IPS DF 4.7 (cell line): ENCODE results near the gene IBSP.

Experiments
- DNase-seq: peaks from one replicate; pipeline ENCODE4 v3.0.0-alpha.2; 2013; ENCODE audit warnings: low spot score; ENCODE audit errors: extremely low read depth

IBSP gene

DNA sequence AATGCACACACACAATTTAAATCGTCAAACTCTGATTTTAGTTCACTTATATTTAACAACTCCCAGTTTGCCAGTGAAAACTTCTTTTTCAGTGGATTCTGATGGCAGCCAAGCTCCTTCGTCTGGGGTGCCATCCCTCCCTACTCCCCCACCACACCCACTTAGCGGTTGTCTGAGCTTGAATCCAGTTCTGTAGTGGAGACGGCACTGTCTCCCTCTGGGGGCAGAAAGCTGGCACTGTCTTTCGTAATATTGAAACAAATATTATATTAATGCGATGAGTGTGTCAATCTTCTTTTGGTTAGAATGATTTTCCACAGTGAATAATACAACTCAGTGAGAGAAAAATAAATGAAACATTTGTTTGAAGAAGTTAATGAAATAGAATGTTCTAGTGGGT is 38.9 kb downstream of the IBSP start:
- DNase-seq: no peak

DNA sequence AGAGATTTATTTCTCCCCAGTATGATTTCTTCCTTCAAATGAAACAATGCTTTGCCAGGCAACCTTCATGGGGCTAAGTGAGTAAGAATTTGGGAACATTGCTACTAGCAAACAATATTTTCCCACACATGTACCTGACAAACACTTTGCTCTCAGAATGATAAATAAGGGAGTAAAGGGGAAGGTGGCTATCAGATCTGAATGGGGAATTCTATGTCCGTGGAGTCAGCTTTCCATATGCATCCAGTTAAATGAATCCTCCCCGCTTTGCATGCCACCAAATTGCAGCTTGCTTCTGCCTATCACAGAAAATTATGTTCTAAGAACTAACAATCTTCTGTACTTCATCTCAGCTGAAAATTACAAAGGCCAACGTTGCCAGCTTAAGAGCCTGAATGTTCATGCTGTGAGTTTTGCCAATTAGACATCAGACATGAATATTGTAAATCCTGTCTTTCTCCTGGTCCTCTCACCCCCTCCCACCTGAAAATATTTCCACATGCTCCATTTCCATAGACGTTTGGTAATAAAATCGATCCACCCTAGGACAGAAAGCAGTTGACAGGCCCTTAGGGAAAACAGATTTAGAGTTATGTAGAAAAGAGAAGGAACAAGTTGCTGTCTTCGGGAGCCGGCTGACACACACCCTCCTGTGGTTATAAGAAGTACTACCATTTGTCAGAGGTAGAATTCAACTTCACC is 39.7 kb downstream of the IBSP start:
- no peak for DNase-seq

DNA sequence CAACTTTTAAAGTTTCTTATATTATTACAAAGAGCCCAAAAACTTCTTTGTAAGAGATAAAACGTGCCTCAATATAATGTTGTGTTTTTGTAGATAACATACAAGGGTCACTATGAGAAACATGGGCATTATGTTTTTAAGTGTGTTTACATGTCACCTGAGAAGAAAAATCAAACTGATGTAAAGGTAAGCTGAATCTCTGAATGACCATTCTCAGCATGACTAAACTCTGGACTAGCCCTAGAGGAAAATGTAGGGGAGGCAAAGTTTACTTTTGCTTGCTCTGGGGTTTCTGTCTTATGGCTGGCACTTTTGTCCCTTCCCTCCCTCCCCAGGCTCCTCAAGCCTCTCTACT is 40.2 kb downstream of the IBSP start:
- DNase-seq: no peak

DNA sequence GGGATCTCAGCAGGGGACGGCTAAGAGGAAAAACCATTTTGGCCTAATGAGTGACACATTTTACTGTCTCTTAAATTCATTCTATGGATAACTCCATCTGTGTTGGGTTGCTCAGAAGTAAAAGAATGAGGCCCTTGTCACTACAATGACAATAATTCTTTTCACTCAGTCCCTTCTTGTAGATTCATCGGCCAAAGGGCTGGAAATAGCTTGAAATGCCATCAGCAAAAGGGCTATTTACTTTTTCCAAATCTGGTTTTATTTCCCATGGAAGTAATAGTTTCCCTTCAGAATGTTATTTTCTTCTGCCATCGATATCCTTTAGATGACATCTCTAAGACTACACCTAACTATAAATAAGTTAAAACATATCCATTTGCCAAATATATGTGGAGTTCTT is 40.8 kb downstream of the IBSP start:
- DNase-seq: no peak

DNA sequence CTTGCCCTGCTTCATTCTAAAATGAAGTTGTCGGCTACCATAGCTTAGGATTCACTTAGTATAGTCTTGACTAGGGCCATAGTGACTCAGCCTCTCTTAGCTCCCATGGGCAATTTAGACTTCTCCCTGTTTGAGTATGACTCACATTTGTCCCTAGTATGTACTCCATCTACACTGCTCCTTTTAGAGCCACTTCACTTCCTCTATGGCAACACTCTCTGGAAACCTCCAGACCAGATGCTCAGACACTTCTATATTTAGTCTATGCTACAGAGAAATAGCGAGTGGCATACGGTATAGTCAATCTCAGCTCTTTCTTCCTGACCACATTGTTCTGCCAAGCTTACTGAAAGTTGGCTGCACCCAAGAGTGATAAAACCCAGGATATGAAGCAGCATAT is 44.6 kb downstream of the IBSP start:
- DNase-seq: no peak

DNA sequence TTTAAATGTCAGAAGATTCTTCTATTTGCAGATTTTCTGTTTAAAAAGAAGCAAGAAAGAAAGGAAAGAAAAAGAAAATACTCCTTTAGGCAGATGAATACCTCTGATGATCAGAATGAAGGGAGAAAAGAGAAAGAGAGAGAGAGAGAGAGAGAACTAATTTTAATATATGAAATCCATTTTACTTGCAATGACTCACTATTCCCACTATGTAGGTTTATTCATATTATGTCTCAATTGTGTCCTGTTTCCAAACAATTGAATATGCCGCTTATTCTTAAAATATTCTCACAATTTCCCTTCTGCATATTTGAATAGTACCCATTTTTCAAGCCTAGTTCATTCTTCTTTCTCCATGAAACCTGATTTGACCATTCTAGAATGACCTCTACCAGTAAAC is 45.1 kb downstream of the IBSP start:
- DNase-seq: no peak

DNA sequence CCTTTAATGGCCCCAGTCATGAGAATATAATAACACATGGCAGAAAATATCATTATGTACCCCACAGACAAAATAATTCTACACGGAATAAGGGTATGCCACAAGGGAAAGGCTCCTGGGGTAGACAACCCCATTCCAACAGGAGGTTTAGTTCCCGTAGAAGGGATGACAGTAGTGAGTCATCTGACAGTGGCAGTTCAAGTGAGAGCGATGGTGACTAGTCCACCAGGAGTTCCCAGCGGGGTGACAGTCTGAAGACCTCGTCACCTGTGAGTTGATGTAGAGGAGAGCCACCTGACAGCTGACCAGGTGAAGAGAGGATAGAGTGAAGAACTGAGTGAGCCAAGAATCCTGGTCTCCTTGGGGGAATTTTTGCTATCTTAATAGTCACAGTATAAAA is 46.9 kb downstream of the IBSP start:
- DNase-seq: no peak

DNA sequence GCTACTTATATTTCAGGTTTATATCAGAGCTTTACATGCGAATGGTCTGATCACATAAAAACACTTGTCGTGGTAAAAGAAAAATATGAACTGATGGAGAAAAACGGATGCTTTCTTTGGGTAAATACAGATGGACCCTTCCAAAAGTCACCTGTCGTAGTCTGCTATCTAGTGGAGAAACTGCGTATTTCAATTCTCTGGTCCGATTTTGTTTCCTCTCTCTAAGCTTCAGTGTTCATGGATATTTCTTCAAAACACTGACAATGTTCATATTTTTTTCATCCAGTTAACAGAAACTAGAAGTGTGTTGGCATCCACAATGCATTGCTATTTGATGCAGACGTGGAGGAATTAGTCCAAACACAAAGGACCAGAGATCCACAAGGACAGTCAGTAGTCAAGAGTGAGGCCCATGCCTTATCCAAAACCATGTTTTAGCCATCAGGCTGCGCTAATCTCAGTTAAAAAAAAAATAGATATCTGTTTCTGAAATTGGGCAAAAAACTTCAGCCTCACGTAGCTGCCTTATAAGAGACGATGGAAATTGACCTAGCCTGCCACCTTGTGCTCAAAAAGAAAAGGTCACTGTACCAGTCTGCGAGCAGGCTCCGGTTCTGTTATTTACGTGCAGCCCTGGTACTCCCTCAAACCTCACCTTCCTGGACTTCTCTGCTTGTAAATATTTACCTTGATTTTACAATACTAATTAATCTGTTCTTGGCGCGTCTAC is 49.4 kb downstream of the IBSP start:
- no peak for DNase-seq

DNA sequence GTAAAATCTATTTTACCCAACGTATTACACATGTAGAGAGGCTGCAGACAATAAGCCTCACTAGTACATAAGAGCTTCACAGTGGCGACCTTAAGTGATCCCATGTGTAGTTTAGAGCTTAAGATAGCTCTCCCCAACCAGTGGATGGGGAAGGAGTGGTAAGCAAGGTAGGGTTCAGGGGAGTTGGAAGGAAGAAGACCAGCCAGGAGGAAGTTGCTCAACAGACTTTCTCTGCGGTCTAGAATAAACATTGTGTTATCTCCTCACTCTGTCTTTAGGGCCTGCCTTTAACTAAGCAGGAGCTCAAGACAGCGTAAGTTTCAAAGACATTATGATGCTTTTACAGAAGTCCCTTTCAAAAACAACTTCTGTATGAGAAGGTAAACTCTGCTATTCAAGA is 50.3 kb downstream of the IBSP start:
- no peak for DNase-seq

DNA sequence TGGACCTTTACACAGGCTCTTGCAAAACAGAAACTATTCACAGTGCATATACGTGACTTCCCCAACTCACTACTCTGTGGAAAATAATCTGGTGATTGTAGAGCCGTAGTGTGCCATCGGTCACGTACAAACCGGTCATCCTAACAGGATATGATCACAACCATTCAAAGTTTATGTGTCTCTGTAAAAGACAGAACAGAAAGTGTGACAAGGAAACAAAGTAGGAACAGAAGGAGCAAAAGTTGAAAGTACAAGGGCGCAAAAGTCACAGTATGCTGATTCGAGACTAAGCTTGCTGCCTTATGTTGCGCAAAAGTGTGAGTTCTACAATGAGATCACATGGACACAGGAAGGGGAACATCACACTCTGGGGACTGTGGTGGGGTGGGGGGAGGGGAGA is 52.0 kb downstream of the IBSP start:
- DNase-seq: no peak

DNA sequence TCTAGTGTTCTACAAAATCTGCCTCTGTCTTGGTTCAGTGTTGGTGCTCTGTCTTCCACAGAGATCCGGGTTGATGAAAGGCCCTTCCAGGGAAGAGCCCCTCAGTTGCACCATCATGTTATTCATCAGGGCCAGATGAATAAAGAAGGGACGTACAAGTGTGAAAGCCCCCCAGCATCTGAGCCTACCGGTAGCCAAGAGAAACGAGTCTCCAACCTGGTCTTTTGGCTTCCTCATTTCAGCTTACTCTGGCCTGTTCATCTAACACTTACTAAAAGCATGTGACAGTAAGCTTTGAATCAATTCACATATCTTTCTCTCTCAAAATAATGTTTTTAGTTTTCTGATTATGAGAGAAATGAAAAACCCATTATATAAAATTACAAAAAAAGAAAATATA is 52.6 kb downstream of the IBSP start:
- DNase-seq: no peak

DNA sequence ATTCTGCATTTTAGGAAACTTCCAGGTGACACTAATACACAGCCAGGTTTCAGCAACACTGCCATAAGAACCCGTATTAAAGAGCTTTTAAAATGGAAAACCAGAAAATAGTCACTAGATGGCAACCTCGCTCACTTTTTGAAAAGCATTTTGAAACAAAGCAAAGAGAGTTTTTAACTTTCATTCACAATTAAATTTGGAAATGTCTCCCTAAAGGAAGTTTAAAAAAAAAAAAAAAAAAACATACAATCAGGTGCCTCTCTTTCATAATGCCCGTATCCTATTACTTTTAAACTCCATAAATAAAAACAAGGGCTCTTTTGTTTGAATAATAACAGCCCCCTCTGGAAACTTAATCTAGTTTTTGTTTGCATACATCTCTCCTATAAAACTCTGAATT is 53.8 kb downstream of the IBSP start:
- DNase-seq: no peak

DNA sequence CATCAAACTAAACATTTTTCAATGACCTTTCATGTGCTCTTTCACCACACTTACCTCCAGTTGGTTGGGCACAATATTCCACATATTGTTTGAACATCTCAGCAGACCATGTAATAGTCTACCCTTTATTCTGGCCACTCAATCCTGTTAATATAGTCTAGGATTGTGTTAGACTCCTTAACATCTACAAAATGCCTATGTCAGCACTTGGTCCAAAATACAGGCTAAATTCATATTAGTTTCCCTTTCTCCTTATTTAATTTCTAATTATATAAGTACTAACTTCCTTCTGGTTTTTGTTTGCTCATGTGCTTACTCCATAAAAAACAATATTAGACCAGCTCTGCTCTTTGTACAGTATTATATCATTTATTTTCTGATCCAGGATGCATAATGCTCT is 54.5 kb downstream of the IBSP start:
- DNase-seq: no peak

DNA sequence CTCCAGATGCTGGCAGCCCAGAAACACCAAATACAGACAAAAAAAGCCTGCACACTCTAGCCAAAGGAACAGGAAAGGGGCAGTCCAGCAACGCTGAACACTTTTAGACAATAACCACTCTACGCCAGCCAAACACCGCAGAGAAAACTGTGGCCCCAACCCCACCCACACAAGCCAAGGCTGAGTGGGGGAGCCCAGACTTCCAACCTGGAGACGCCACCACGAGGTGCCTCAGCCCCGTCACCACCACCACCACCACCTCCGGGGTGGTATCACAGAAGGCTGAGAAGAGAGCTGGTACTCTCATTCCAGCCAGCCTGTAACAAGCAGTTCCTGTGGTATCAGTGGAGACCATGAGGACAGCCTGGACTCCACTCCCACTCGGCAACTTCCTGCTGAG is 56.2 kb downstream of the IBSP start:
- no peak for DNase-seq

DNA sequence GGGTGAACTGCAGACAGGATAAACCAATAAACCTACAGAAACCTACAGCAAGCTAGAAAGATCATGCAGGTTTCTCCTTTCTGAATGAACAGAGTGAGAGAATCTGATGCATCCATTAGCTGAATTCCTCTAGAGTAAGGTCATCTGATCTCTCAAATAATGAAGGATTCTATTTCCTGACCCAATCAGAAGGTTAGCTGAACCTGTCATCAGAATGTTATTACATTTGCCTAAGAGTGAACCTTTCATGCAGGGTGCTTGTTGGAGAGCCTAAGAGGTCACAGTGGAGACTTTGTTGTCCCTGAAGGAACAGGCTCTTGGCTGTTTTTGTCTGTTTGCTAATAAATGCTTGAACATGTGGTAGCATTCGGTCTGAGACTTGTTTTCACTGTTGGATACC is 57.5 kb downstream of the IBSP start:
- no peak for DNase-seq

DNA sequence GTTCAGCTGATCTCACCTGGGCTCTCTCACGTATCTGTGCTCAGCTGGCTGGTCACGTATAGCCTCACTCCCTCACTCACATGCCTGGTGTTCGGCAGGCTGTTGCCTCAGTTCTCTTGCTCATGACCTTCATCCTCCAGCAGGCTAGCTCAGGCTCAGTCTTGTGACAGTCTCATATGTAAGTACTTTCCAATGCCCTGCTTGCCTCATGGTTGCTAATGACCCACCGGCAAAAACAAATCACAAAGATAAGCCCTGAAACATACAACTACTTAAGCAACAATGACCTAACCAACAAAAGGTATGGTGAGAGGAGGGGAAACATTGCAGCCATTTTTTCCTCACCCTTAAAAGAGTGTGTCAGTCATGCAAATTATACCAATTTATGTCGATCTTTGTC is 58.4 kb downstream of the IBSP start:
- DNase-seq: no peak
